T-helper 1 cell treated with Interleukin-12 subunit alpha and Interleukin-12 subunit beta and Interleukin-4 antibody, amounts not matched to agents 30 μg/mL and 1 μg/mL, for 36 hours (primary cell): ENCODE data around the gene RASGRP2.
A peak's percentile ranks its signal among the peaks of the same experiment; 100 is the strongest.

Experiments
- H3K27ac Mint-ChIP-seq: one replicate; pipeline ENCODE4 v1.8.0; 2021; ENCODE audit warnings: mild to moderate bottlenecking, mixed read lengths
- H3K27me3 Mint-ChIP-seq: one replicate; pipeline ENCODE4 v1.8.0; 2021; ENCODE audit warnings: low read depth, mixed read lengths
- H3K36me3 Mint-ChIP-seq: one replicate; pipeline ENCODE4 v1.8.0; 2021; ENCODE audit warnings: low read depth, mixed read lengths
- H3K4me1 Mint-ChIP-seq: one replicate; pipeline ENCODE4 v1.8.0; 2021; ENCODE audit warnings: low read depth, mixed read lengths
- H3K4me3 Mint-ChIP-seq: one replicate; pipeline ENCODE4 v1.8.0; 2021; ENCODE audit warnings: mild to moderate bottlenecking, moderate library complexity, mixed read lengths
- H3K9me3 Mint-ChIP-seq: one replicate; pipeline ENCODE4 v1.8.0; 2021; ENCODE audit warnings: mixed read lengths

Gene RASGRP2

GRCh38 chr11:64743591-64744543 is at the start of gene RASGRP2:
RASGRP2 (minus strand) TSS chr11:64744142; CDS start chr11:64742866, 1,276 bp downstream.
- peak within 1 kb of the TSS; percentile 88 for H3K27ac Mint-ChIP-seq
- H3K27me3 Mint-ChIP-seq = no peaks in the 10 kb centered on the region
- peak within 1 kb of the TSS; percentile 91 for H3K4me3 Mint-ChIP-seq
- no peaks in the 10 kb centered on the region for H3K9me3 Mint-ChIP-seq
- peaks cover 21% of the 10 kb centered on the region for H3K36me3 Mint-ChIP-seq
- peaks cover 26% of the 10 kb centered on the region for H3K4me1 Mint-ChIP-seq

DNA sequence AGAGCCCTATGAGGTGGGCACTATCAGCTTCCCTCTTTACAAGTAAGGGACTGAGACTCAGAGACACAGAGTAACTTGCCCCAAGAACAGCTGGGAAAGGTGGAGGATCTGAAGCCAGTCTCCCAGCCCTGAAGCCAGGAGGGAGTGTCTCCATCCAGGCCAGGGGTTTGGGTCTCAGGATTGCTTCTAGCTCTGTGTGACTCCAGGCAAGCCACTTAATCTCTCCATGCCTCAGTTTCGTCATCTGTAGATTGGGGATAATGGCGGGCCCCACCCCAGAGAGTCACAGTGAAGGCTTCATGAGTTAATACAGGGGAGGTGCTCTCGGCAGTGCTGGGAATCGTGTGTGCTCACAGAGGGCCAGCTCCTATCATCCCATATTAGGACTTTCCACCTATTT is 48.5 kb upstream of the RASGRP2 start:
- Mint-ChIP-seq H3K27ac (peak overlapping the region; percentile 31), H3K4me3 (no peak overlapping the region), H3K27me3 (no peaks in the 10 kb centered on the region), H3K36me3 (peaks cover 9% of the 10 kb centered on the region), H3K9me3 (no peaks in the 10 kb centered on the region), H3K4me1 (peaks cover 16% of the 10 kb centered on the region)

DNA sequence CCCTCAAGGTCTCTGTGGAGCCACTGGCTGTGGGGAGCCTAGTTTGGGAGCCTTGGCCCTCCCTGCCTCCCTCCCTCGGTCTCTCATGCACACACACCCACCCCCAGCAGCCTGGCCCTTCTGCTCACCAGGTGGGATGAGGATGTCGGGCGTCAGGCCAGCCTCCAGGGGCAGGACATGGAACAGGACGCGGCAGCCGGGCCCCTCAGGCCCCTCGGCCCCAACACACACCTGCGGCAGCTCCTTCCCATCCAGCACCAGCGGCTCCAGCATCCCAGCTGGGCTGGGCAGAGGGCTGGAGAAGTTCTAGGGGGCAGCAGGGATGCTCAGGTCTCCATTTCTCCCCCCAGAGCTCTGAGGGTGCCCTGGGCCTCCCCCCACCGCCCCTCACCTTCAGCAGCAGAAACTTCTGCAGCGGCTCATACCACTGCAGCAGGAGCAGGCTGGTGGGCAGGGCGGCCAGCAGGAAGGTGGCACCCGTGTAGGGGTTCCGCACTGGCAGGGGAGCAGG is 47.9 kb upstream of the RASGRP2 start:
- Mint-ChIP-seq H3K27me3 (no peaks in the 10 kb centered on the region), H3K36me3 (peaks cover 9% of the 10 kb centered on the region), H3K9me3 (no peaks in the 10 kb centered on the region), H3K4me3 (no peak overlapping the region), H3K27ac (no peak overlapping the region), H3K4me1 (peaks cover 17% of the 10 kb centered on the region)

DNA sequence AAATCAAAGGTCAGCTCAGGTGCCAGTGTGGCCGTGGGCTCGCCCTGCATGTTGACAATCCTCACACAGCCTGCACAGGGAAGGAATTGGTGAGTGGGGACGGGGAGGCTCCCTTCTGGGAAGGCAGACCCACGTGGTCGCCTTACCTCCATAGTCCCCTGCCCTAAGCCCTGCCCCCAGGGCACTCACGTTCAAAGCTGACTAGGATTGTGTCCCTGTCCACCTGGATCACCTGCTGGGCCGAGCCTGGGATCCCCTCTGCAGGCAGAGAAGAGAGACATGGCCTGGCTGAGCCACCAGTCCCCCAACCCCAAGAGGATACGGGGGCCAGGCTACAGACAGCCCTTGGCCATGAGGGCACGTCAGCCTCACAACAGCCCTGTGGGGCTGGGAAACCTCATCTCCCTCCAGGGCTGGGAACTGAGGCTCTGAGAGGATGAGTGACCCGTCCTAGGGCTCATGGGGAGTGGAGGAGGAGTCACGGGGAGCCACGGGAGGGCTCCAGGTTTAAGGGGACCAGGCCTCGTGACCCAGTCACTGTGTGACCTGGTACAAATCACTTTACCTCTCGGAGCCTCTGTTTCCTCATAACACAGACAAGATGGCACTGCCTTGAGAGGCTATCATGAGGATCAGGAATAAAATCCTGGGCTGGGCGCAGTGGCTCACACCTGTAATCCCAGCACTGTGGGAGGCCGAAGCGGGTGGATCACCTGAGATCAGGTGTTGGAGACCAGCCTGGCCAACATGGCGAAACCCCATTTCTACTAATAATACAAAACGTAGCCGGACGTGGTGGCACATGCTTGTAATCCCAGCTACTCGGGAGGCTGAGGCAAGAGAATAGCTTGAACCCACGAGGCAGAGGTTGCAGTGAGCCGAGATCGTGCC is 46.5 kb upstream of the RASGRP2 start:
- Mint-ChIP-seq H3K27me3 (no peaks in the 10 kb centered on the region), H3K4me3 (no peak overlapping the region), H3K36me3 (peaks cover 9% of the 10 kb centered on the region), H3K9me3 (no peaks in the 10 kb centered on the region), H3K27ac (no peak overlapping the region), H3K4me1 (peaks cover 17% of the 10 kb centered on the region)

- no peak overlapping the region for H3K4me3 Mint-ChIP-seq
Measured at GRCh38 chr11:64789331-64790204, 45.6 kb upstream of the RASGRP2 start.

DNA sequence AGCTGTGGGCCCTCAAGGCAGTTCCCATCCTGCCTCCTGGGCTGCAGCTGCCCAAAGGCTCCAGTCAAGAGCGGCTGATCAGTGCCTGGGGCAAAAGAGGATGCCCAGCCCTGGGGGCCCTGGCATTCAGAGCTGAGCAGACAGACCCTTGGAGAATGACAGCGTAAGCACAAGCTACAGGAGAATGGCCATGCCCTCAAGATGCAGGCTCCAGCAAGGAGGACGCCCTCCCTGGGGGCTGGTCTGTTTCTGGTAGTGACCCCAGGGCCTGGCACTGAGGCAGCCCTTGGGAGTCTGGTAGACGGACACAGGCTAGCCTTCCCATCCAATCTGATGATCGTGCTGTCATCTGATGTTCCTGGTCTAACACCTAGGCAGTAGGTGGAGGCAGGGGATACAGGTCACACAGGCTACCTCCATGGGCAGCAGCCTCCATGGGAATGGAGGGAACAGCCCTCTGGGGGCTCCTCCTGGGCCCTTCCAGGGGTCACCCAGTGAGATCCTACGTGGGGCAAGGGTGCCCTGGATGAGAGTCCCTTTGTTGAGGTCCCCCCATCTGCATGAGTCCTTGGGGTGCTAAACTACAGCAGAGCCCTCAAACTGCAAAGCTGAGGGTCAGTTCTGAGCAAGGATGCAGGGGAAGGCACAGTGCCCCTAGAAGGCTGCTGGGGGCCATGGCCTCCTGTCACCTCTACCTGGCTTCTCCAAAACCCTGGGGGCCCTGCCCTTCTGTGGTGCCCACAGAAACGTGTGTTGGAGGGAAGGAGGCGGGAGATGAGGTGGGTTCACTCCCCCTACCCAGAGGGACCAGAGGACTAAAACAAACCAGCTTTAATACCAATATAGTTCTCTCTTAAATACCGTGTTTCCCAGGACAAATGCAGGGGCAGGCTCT is 44.6 kb upstream of the RASGRP2 start:
- Mint-ChIP-seq H3K4me1 (peaks cover 6% of the 10 kb centered on the region), H3K27ac (no peak overlapping the region), H3K36me3 (peaks cover 5% of the 10 kb centered on the region), H3K4me3 (no peak overlapping the region), H3K9me3 (no peaks in the 10 kb centered on the region), H3K27me3 (no peaks in the 10 kb centered on the region)

More at GRCh38 chr11:64789331-64790204, 45.6 kb upstream of the RASGRP2 start:
- peaks cover 12% of the 10 kb centered on the region for H3K4me1 Mint-ChIP-seq
- no peaks in the 10 kb centered on the region for H3K27me3 Mint-ChIP-seq
- H3K36me3 Mint-ChIP-seq = peaks cover 5% of the 10 kb centered on the region
- H3K9me3 Mint-ChIP-seq = no peaks in the 10 kb centered on the region
- no peak overlapping the region for H3K27ac Mint-ChIP-seq

GRCh38 chr11:64787526-64788320 is 43.8 kb upstream of the RASGRP2 start:
- H3K9me3 Mint-ChIP-seq = no peaks in the 10 kb centered on the region
- H3K36me3 Mint-ChIP-seq = peaks cover 5% of the 10 kb centered on the region
- peaks cover 3% of the 10 kb centered on the region for H3K4me1 Mint-ChIP-seq
- H3K27me3 Mint-ChIP-seq = no peaks in the 10 kb centered on the region
- H3K27ac Mint-ChIP-seq = no peak overlapping the region
- H3K4me3 Mint-ChIP-seq = no peak overlapping the region

DNA sequence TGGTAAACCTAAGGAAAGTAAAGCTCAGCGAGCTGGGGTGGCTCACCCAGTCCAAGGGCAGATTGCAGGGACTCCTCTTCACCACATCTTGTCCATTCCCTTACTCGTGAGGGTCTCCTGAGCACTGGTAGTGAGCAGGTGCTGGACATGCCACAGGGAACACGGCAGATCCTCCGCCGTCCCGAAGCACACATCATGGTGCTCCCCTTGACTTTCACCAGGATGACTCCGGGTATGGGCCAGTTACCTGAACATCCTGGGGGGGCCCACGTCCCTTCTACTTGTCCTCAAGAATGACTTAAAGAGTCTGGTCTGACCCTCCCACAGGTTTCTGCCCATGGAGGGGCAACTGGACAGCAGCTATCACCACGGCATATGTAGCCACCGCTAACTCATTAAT is 42.4 kb upstream of the RASGRP2 start:
- Mint-ChIP-seq H3K4me3 (no peak overlapping the region), H3K27ac (no peak overlapping the region), H3K27me3 (no peaks in the 10 kb centered on the region), H3K4me1 (peaks cover 3% of the 10 kb centered on the region), H3K9me3 (no peaks in the 10 kb centered on the region), H3K36me3 (peaks cover 5% of the 10 kb centered on the region)

DNA sequence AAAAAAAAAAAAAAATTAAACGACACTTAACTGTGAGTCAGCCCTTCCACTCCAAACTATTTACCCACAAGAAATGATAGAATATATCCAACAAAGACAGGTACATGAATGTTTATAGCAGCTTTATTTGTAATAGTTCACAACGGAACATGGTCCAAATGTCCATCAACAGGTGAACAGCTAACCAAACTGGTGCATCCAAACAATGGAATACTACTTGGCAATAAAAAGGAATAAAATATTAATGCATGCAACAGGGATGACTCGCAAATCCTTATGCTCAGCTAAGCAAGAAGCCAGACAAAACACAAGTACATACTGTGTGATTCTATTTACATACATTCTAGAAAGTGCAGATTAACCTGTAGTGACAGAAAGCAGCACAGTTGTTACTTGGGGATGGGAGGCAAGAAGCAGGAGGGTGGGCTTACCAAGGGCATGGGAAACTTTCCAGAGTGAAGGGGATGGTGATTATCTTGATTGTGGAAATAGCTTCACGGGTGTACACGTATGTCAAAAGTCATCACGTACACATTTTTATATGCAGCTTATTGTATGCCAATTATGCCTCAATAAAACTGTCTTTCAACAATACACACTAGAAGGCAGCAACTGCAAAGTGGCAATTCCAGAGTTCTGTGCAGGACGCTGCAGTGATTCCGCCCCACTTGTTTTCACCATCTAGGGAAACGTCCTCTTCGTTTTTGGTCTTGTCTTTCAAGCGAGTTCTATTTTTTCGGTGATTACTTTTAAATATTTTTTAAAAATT is 41.1 kb upstream of the RASGRP2 start:
- no peaks in the 10 kb centered on the region for H3K9me3 Mint-ChIP-seq
- H3K4me1 Mint-ChIP-seq = peaks cover 9% of the 10 kb centered on the region
- H3K4me3 Mint-ChIP-seq = no peak overlapping the region
- H3K36me3 Mint-ChIP-seq = peaks cover under 1% of the 10 kb centered on the region
- H3K27ac Mint-ChIP-seq = no peak overlapping the region
- no peaks in the 10 kb centered on the region for H3K27me3 Mint-ChIP-seq

- Mint-ChIP-seq H3K4me3 (peak within 1 kb of the TSS; percentile 92), H3K27me3 (no peaks in the 10 kb centered on the region), H3K9me3 (no peaks in the 10 kb centered on the region), H3K36me3 (peaks cover 37% of the 10 kb centered on the region), H3K4me1 (peaks cover 52% of the 10 kb centered on the region), H3K27ac (peak within 1 kb of the TSS; percentile 98)
Measured at GRCh38 chr11:64778473-64779298, 34.7 kb upstream of the RASGRP2 start, which contains the start of gene SF1. SF1 (minus strand) TSS chr11:64778542; CDS start chr11:64778392, 150 bp downstream.

DNA sequence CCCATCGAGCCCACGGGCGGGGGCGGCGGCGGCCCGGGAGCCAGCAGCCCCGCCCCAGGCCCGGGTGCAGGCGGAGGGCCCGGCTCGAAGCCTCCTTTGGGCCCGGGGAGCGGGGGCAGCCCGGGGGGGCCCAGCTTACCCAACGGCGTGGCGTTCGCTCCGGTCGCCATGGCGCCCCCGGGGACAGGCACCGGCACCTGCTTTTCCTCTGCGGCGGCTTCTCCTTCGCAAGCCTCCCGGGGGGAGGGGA is 34.2 kb upstream of the RASGRP2 start:
- H3K4me1 Mint-ChIP-seq = peaks cover 57% of the 10 kb centered on the region
- H3K4me3 Mint-ChIP-seq = no peak overlapping the region
- no peaks in the 10 kb centered on the region for H3K27me3 Mint-ChIP-seq
- no peak overlapping the region for H3K27ac Mint-ChIP-seq
- H3K36me3 Mint-ChIP-seq = peaks cover 42% of the 10 kb centered on the region
- H3K9me3 Mint-ChIP-seq = no peaks in the 10 kb centered on the region
